Right lobe of liver (tissue), 6 donors: ENCODE measurements around the gene MAP3K13. TPM values are rescaled to one million over a fixed set of nuclear protein-coding genes. Genes with fewer than 3 reads are reported as not detected.
"Not testable (repeated sequence)": the region's sequence is repeated elsewhere in the genome, so short reads cannot be mapped to it uniquely, and the experiment has no call there.

ENCODE experiments used
- ATAC-seq, 4 donors: fragments of 200-7000 bp; cut with Tn5 transposase; one replicate each; pipeline ENCODE4 v1.9.1; 2020; ENCODE audit warnings: mild to moderate bottlenecking in 4 of 4, moderate library complexity in 4 of 4
- DNase-seq, 3 donors: peaks; one replicate each; pipeline ENCODE4 v3.0.0-alpha.2; 2020
- H3K27ac ChIP-seq, 3 donors: fragments of 200-600 bp; one replicate each; pipeline ENCODE4 v1.8.0; 2022
- H3K27me3 ChIP-seq, 2 donors: fragments of 200-600 bp; one replicate each; pipeline ENCODE4 v1.8.0; 2022
- H3K36me3 ChIP-seq, 4 donors: fragments of 200-600 bp; sonication (generic) in 1 of 4; one replicate each; pipeline versions ENCODE4 v1.5.1 to v1.8.0; 2017 to 2022; ENCODE audit warnings: control low read depth in 1 of 4
- H3K4me1 ChIP-seq, 4 donors: fragments of 200-600 bp; sonication (generic) in 1 of 4; one replicate each; pipeline versions ENCODE4 v1.5.1 to v1.8.0; 2017 to 2022; ENCODE audit warnings: control low read depth in 1 of 4
- H3K4me3 ChIP-seq, 3 donors: fragments of 200-600 bp; one replicate each; pipeline ENCODE4 v1.8.0; 2022
- H3K9me3 ChIP-seq, 4 donors: fragments of 200-600 bp; sonication (generic) in 1 of 4; one replicate each; pipeline versions ENCODE4 v1.5.1 to v1.8.0; 2017 to 2022; ENCODE audit warnings: control low read depth in 1 of 4
- CTCF ChIP-seq, 4 donors: fragments of 200-600 bp in 3 of 4; fragments of 450-650 bp in 1 of 4; IDR thresholded peaks; one replicate each; pipeline versions ENCODE4 v1.5.1 to v1.8.0; 2016 to 2022; ENCODE audit warnings: antibody characterized with exemption in 4 of 4, mild to moderate bottlenecking in 2 of 4
- POLR2A ChIP-seq: fragments of 450-650 bp; IDR thresholded peaks from one replicate; pipeline ENCODE4 v1.6.1; 2017; ENCODE audit warnings: antibody characterized with exemption, mild to moderate bottlenecking
- WGBS: methylation state at CpG from one replicate; pipeline ENCODE4 v1.1.6; 2018; ENCODE audit warnings: low coverage, low lambda C conversion rate; ENCODE audit not compliant: insufficient coverage; ENCODE audit errors: missing lambda C conversion rate; 5-methylcytosine and 5-hydroxymethylcytosine counted together
- intact Hi-C, 2 donors: fragments of 100-400 bp; cut with DNase I; formaldehyde crosslinking; loops; one replicate each; pipeline versions ENCODE4 v1.11.2 to v1.14.1; 2022
- total RNA-seq, 6 experiments: library from RNA; depleted of rRNA in 2 of 6; stranded (reverse); fragments of >200 nt in 2 of 6; fragmentation: NEBNext Ultra II Directional in 3 of 6; extraction: Animal tissue kit (Norgen Biotek cat#: 25700) in 3 of 6; gene quantifications; one replicate each; pipeline versions ENCODE4 v1.1.0 to v1.2.4, GENCODE V29; 2016 to 2023
- donor health status: DM: no; HTN: yes; CAD: no.
- donor health status: DM: no; HTN: no; CAD: no.
- donor health status: DM: no; HTN: no; CAD: no.
- donor health status: DM: no; HTN: yes; CAD: no.
- donor health status: DM: no; HTN: yes; CAD: no.

The MAP3K13 gene
- total RNA-seq, 6 experiments from 2014 or later: 14.1 to 30.9 (median 24.1) TPM

GRCh38 chr3:185448107-185448506 is 85.2 kb downstream of the MAP3K13 start:
- ATAC-seq (no peak), DNase-seq (no peak)
- Histone ChIP-seq H3K9me3 (no peaks in the 10 kb centered on the region), H3K36me3 (peaks cover 2 to 25% (median 3%) of the 10 kb centered on the region in 4 donors), H3K27me3 (no peaks in the 10 kb centered on the region), H3K4me3 (no peak overlapping the region), H3K27ac (no peak overlapping the region), H3K4me1 (no peaks in the 10 kb centered on the region)
- TF ChIP-seq CTCF (IDR thresholded peaks at IDR 0.05) (no peak), POLR2A (no peak)
- intact Hi-C loops: no loop called here

DNA sequence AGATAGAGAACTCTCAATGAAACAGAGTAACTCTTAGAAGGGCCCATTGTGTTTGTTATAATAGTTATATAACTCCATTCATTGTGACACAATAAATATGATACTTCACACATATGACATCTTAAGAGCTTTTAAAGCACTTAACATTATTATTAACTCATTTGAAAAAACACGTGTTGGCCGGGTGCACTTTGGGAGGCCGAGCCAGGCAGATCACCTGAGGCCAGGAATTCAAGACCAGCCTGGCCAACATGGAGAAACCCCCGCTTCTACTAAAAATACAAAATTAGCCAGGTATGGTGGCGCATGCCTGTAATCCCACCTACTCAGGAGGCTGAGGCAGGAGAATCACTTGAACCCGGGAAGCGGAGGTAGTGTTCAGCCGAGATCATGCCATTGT is 88.5 kb downstream of the MAP3K13 start:
- ATAC-seq, H3K4me3 ChIP-seq, H3K27ac ChIP-seq, H3K4me1 ChIP-seq, H3K9me3 ChIP-seq, intact Hi-C loops, H3K27me3 ChIP-seq, DNase-seq: not testable (repeated sequence)
- H3K36me3 ChIP-seq: peaks cover 3 to 25% (median 4%) of the 10 kb centered on the region in 4 donors
- 96% methylated on average over 8 of the region's 8 CpGs for WGBS

DNA sequence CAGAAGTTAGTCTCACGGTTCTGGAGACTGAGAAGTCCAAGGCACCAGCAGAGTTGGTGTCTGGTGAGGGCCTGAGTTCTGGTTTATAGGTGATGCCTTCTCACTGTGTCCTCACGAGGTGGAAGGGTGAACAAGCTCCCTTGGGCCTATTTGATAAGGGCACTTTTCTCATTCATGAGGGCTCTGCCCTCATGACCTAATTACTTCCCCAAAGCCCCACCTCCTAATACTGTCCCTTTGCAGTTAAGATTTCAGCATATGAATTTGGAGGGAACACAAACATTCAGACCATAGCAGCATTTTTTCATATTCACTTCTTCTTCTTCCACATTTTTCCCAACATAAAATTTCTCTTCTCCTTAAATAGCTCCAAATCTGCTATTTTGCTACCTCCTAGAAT is 94.4 kb downstream of the MAP3K13 start:
- Histone ChIP-seq H3K36me3 (peaks cover 0 to 8% (median 2%) of the 10 kb centered on the region in 4 donors), H3K4me3 (no peak overlapping the region), H3K27me3 (no peaks in the 10 kb centered on the region), H3K4me1 (no peaks in the 10 kb centered on the region), H3K27ac (no peak overlapping the region), H3K9me3 (no peaks in the 10 kb centered on the region)
- WGBS: no CpG with 5 or more reads among the region's 2 CpGs
- intact Hi-C loops: no loop called here
- TF ChIP-seq CTCF (IDR thresholded peaks at IDR 0.05): no peak
- TF ChIP-seq POLR2A: no peak
- ATAC-seq: peak in 3 of 4 donors; percentile 14 to 22 (median 18)
- no peak for DNase-seq

- Histone ChIP-seq H3K9me3 (no peaks in the 10 kb centered on the region), H3K27me3 (no peaks in the 10 kb centered on the region), H3K27ac (no peak overlapping the region), H3K4me1 (no peaks in the 10 kb centered on the region), H3K4me3 (no peak overlapping the region), H3K36me3 (peaks cover 0 to 24% (median under 1%) of the 10 kb centered on the region in 4 donors)
- intact Hi-C loops: no loop called here
- no peak for DNase-seq
- TF ChIP-seq POLR2A (no peak), CTCF (IDR thresholded peaks at IDR 0.05) (no peak)
- ATAC-seq: no peak
- WGBS: 71% methylated on average over 4 of the region's 5 CpGs
Observed at GRCh38 chr3:185460309-185460708, 97.4 kb downstream of the MAP3K13 start.

GRCh38 chr3:185460719-185461350 is 97.9 kb downstream of the MAP3K13 start:
- H3K9me3 ChIP-seq: no peaks in the 10 kb centered on the region
- H3K27ac ChIP-seq: no peak overlapping the region
- TF ChIP-seq CTCF (IDR thresholded peaks at IDR 0.05) (peak in 3 of 4 donors; percentile 28 to 31 (median 29)), POLR2A (no peak)
- intact Hi-C loops: no loop called here
- no peak overlapping the region for H3K4me3 ChIP-seq
- DNase-seq (no peak), ATAC-seq (no peak)
- no peaks in the 10 kb centered on the region for H3K27me3 ChIP-seq
- 77% methylated on average over 5 of the region's 6 CpGs for WGBS
- peaks cover 0 to 30% (median 3%) of the 10 kb centered on the region in 4 donors for H3K36me3 ChIP-seq
- H3K4me1 ChIP-seq: no peaks in the 10 kb centered on the region
